HG03575 (cell line): ENCODE results near the gene RFTN1.

Source experiments
- ATAC-seq: cut with Tn5 transposase; IDR thresholded peaks from one replicate; pipeline ENCODE4 v1.9.1; 2021; ENCODE audit not compliant: unreplicated experiment, insufficient number of reproducible peaks, low FRiP score; ENCODE audit errors: extremely low read depth

Gene RFTN1

GRCh38 chr3:16513141-16514020, at the start of gene RFTN1:
RFTN1 (minus strand) TSS chr3:16513699; CDS start chr3:16493869, 19,830 bp downstream.
- ATAC-seq: no peak

GRCh38 chr3:16559653-16560365, 46.3 kb upstream of the RFTN1 start:
- ATAC-seq: no peak

GRCh38 chr3:16554126-16554525, 40.6 kb upstream of the RFTN1 start:
- no peak for ATAC-seq

GRCh38 chr3:16552757-16553156, 39.3 kb upstream of the RFTN1 start:
- ATAC-seq: no peak

GRCh38 chr3:16551342-16551976, 38.0 kb upstream of the RFTN1 start:
- ATAC-seq: no peak

- no peak for ATAC-seq
These were observed 37.3 kb upstream of the RFTN1 start for GRCh38 chr3:16550676-16551341.

GRCh38 chr3:16550305-16550675, 36.8 kb upstream of the RFTN1 start:
- no peak for ATAC-seq

GRCh38 chr3:16548721-16549120, 35.2 kb upstream of the RFTN1 start:
- ATAC-seq: no peak

GRCh38 chr3:16547561-16548357, 34.3 kb upstream of the RFTN1 start:
- no peak for ATAC-seq

- no peak for ATAC-seq
These were observed 32.9 kb upstream of the RFTN1 start for GRCh38 chr3:16546186-16547010.

GRCh38 chr3:16545413-16546185, 32.1 kb upstream of the RFTN1 start:
- ATAC-seq: no peak

- no peak for ATAC-seq
These were observed 29.9 kb upstream of the RFTN1 start for GRCh38 chr3:16543242-16543864.

GRCh38 chr3:16538507-16538906, 25.0 kb upstream of the RFTN1 start:
- ATAC-seq: no peak

GRCh38 chr3:16536996-16537395, 23.5 kb upstream of the RFTN1 start:
- ATAC-seq: no peak

- ATAC-seq: no peak
These were observed 22.8 kb upstream of the RFTN1 start for GRCh38 chr3:16536344-16536663.

- no peak for ATAC-seq
These were observed 21.3 kb upstream of the RFTN1 start for GRCh38 chr3:16534640-16535262.
